MCF 10A (cell line): ENCODE results near the gene GRIK2. TPM values are rescaled to one million over a fixed set of nuclear protein-coding genes. Genes with fewer than 3 reads are reported as not detected.

Source experiments
- BruUV-seq: library from RNA; stranded (reverse); fragments of 400-500 nt; replicated peaks from 2 replicates; lab custom pipeline; 2021; lab: Mats Ljungman, UMichigan
- CTCF ChIA-PET: fragments of 300-600 bp; sonication (Branson Sonifier 250); formaldehyde crosslinking; extraction: SDS; loops from one replicate; lab custom pipeline; 2021; ENCODE audit warnings: antibody characterized with exemption, inconsistent platforms; lab: Yijun Ruan, JAX
- POLR2A ChIA-PET: fragments of 300-600, 350-650 bp; sonication (Branson Sonifier 250); formaldehyde crosslinking; extraction: SDS; loops from one replicate; lab custom pipeline; 2020; ENCODE audit warnings: antibody characterized with exemption, inconsistent platforms; lab: Yijun Ruan, JAX
- DNase-seq: peaks from one replicate; pipeline ENCODE4 v3.0.0-alpha.2; 2018; ENCODE audit not compliant: unreplicated experiment
- H3K27ac Mint-ChIP-seq: one replicate; pipeline ENCODE4 v1.8.0; 2022; ENCODE audit warnings: mild to moderate bottlenecking, low read depth, mixed read lengths; ENCODE audit not compliant: unreplicated experiment
- H3K27me3 Mint-ChIP-seq: one replicate; pipeline ENCODE4 v1.8.0; 2022; ENCODE audit warnings: mixed read lengths; ENCODE audit not compliant: insufficient read depth, unreplicated experiment
- H3K36me3 Mint-ChIP-seq: one replicate; pipeline ENCODE4 v1.8.0; 2022; ENCODE audit warnings: mild to moderate bottlenecking, moderate library complexity, mixed read lengths; ENCODE audit not compliant: insufficient read depth, unreplicated experiment
- H3K4me1 Mint-ChIP-seq: one replicate; pipeline ENCODE4 v1.8.0; 2022; ENCODE audit warnings: mixed read lengths; ENCODE audit not compliant: insufficient read depth, unreplicated experiment
- H3K4me3 Mint-ChIP-seq: one replicate; pipeline ENCODE4 v1.8.0; 2022; ENCODE audit warnings: mild to moderate bottlenecking, moderate library complexity, mixed read lengths; ENCODE audit not compliant: unreplicated experiment
- H3K9me3 Mint-ChIP-seq: one replicate; pipeline ENCODE4 v1.8.0; 2022; ENCODE audit warnings: mixed read lengths; ENCODE audit not compliant: unreplicated experiment
- intact Hi-C: fragments of 100-400 bp; cut with micrococcal nuclease; formaldehyde crosslinking; loops from 2 replicates; pipeline ENCODE4 v1.14.1; 2022
- total RNA-seq: library from RNA; stranded (reverse); gene quantifications from 2 replicates; pipeline ENCODE4 v1.2.3, GENCODE V29; 2022
- TF ChIP-seq, protein P1 (sequence below): fragments of 200-600 bp; IDR thresholded peaks from one replicate; pipeline ENCODE4 v1.8.0; 2022; ENCODE audit warnings: antibody characterized with exemption, mild to moderate bottlenecking; ENCODE audit not compliant: unreplicated experiment

GRIK2 gene
- total RNA-seq, 1 experiment from 2014 or later, result 0.89 TPM

DNA sequence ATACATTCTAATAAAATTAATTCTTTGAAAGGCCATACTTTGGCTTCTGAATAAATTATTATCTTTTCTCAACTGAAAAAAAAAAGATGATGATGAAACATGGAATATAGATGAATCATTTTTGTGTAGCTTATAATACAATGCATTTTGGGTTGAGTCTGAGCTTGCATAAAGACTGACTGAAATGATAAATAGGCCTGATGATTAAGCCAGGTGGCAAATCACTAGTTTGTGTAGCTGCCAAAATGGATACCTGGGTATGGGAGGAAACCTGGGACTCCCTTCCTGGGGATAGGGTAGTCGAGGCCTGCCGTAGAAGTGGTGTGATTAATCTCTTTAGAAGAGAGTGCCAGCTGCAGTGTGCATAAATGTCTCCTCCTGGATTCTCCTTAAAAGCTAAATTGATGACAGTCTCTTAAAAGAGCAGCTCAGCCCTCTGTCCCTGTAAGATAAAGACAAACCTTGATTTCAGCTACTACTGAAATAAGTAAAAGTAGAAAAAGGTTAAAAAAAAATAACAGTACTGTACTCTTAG, 275.1 kb downstream of the GRIK2 start:
- POLR2A ChIA-PET, result interaction anchor here (1.3 to 1.5 kb wide), 2 partner anchors 92 to 111 kb away, joined by 6 to 11 read pairs; no protein-coding TSS in a partner anchor
- CTCF ChIA-PET, result interaction anchor here (0.6 to 0.8 kb wide), 4 partner anchors 229 to 717 kb away, joined by 3 to 4 read pairs (median 3); partner anchors contain the start of gene GRIK2
- TF ChIP-seq, protein P1, sequence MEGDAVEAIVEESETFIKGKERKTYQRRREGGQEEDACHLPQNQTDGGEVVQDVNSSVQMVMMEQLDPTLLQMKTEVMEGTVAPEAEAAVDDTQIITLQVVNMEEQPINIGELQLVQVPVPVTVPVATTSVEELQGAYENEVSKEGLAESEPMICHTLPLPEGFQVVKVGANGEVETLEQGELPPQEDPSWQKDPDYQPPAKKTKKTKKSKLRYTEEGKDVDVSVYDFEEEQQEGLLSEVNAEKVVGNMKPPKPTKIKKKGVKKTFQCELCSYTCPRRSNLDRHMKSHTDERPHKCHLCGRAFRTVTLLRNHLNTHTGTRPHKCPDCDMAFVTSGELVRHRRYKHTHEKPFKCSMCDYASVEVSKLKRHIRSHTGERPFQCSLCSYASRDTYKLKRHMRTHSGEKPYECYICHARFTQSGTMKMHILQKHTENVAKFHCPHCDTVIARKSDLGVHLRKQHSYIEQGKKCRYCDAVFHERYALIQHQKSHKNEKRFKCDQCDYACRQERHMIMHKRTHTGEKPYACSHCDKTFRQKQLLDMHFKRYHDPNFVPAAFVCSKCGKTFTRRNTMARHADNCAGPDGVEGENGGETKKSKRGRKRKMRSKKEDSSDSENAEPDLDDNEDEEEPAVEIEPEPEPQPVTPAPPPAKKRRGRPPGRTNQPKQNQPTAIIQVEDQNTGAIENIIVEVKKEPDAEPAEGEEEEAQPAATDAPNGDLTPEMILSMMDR, result no peak
- H3K27ac Mint-ChIP-seq, result peak overlapping the region; percentile 33
- intact Hi-C loops, result loop anchor here (5.0 kb wide), 1 partner anchor 54 kb away; no protein-coding TSS in a partner anchor
- BruUV-seq, result no TSS peak
- peaks cover 32% of the 10 kb centered on the region for H3K4me1 Mint-ChIP-seq
- peaks cover 7% of the 10 kb centered on the region for H3K9me3 Mint-ChIP-seq
- no peaks in the 10 kb centered on the region for H3K27me3 Mint-ChIP-seq
- no peak overlapping the region for H3K4me3 Mint-ChIP-seq
- DNase-seq, result peak; percentile 87
- no peaks in the 10 kb centered on the region for H3K36me3 Mint-ChIP-seq

DNA sequence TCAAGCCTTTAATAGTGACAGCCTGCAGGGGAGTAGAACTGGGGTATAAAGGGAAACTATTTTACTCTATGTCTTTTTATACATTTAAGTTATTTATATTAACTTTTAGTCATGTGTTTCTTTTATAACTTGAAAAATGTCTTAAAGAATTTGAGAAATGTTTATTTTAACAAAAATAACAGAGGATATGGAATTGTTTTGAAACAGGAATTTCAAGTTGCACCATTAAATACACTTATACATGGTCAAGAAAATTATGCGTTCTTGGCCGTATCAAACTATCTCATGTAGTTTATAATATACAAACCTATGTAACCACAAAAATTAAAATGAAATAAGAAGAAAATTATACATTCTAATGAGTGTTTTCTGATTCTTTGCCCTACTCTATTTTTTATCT, 282.7 kb downstream of the GRIK2 start:
- Mint-ChIP-seq H3K36me3 (no peaks in the 10 kb centered on the region), H3K9me3 (no peaks in the 10 kb centered on the region), H3K4me1 (no peaks in the 10 kb centered on the region), H3K27ac (no peak overlapping the region), H3K4me3 (no peak overlapping the region), H3K27me3 (no peaks in the 10 kb centered on the region)
- intact Hi-C loops, result no loop called here
- ChIA-PET POLR2A (no interaction called here), CTCF (no interaction called here)
- no TSS peak for BruUV-seq
- TF ChIP-seq, protein P1, result no peak
- DNase-seq, result no peak

DNA sequence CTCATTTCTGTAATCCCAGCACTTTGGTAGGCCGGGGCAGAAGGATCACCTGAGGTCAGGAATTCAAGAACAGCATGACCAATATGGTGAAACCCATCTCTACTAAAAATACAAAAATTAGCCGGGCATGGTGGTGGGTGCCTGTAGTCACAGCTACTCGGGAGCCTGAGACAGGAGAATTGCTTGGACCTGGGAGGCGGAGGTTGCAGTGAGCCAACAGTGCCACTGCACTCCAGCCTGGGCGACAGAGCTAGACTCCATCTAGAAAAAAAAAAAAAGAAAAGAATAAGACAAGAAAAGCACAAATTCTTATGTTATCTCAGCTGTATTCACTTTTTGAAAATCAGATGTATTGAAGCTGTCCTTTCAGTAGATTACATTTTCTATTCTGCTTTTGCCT, 289.4 kb downstream of the GRIK2 start:
- Mint-ChIP-seq H3K4me1 (no peaks in the 10 kb centered on the region), H3K4me3 (no peak overlapping the region), H3K36me3 (no peaks in the 10 kb centered on the region), H3K9me3 (no peaks in the 10 kb centered on the region), H3K27me3 (no peaks in the 10 kb centered on the region), H3K27ac (no peak overlapping the region)
- no TSS peak for BruUV-seq
- intact Hi-C loops, result no loop called here
- ChIA-PET POLR2A (no interaction called here), CTCF (no interaction called here)
- DNase-seq, result no peak
- TF ChIP-seq, protein P1, result no peak

DNA sequence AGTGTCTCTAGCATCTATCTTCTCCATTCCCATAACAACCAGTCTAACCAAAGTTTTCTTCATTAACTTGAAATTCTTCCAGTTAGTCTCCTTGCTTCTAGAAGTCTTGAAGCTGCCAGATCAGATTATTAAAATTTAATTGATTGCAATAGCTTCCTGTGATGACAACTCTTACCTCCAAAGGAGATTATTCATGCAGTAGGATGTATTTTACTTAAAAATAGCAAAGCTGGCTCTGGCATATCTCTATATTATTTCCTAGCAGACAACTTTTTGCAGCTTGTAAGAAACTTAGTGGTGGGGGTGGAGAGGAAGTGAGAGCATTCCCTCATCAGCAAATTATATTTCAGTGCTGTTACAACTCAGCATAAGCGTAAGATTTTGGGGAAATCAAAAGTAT, 290.4 kb downstream of the GRIK2 start:
- TF ChIP-seq, protein P1, result no peak
- no TSS peak for BruUV-seq
- Mint-ChIP-seq H3K4me3 (no peak overlapping the region), H3K27me3 (no peaks in the 10 kb centered on the region), H3K9me3 (no peaks in the 10 kb centered on the region), H3K4me1 (no peaks in the 10 kb centered on the region), H3K36me3 (no peaks in the 10 kb centered on the region), H3K27ac (no peak overlapping the region)
- intact Hi-C loops, result no loop called here
- no peak for DNase-seq
- ChIA-PET CTCF (interaction anchor here (0.6 kb wide), 1 partner anchor 28 kb away, joined by 3 read pairs; no protein-coding TSS in a partner anchor), POLR2A (no interaction called here)
